HEK293 (cell line): ENCODE measurements around the gene DDX51.

Experiments
- CTCF ChIA-PET: fragments of 350-600 bp; formaldehyde crosslinking; extraction: SDS; loops from one replicate; lab custom pipeline; 2021; ENCODE audit warnings: antibody characterized with exemption; lab: Yijun Ruan, JAX
- POLR2A ChIA-PET: fragments of 300-600 bp; formaldehyde crosslinking; extraction: SDS; loops from one replicate; lab custom pipeline; 2020; ENCODE audit warnings: antibody characterized with exemption, inconsistent platforms; lab: Yijun Ruan, JAX
- H3K27ac ChIP-seq: fragments of 200-500 bp; sonication (Bioruptor generic); 2 replicates; pipeline ENCODE4 v1.5.1; 2014; ENCODE audit warnings: low read depth, low read length, control low read depth, inconsistent platforms; ENCODE audit errors: extremely low read depth
- H3K36me3 ChIP-seq, 2 experiments: fragments of 200-500 bp in 1 of 2; sonication (Bioruptor generic) in 1 of 2; 1 replicate in 1 of 2; 2 replicates in 1 of 2; pipeline ENCODE4 v1.5.1; 2014 to 2017; ENCODE audit warnings: inconsistent platforms in 2 of 2, low read length in 2 of 2; ENCODE audit not compliant: control insufficient read depth in 2 of 2, insufficient read depth in 1 of 2
- H3K4me1 ChIP-seq: fragments of 200-500 bp; sonication (Bioruptor generic); 2 replicates; pipeline ENCODE4 v1.5.1; 2014; ENCODE audit warnings: mild to moderate bottlenecking, low read length, inconsistent platforms; ENCODE audit not compliant: control insufficient read depth, insufficient read depth
- H3K4me3 ChIP-seq: 2 replicates; pipeline ENCODE4 v1.5.1; 2011; ENCODE audit warnings: low read depth, mild to moderate bottlenecking, control low read depth, low read length, moderate library complexity
- H3K9me3 ChIP-seq: fragments of 200-500 bp; sonication (Bioruptor generic); 2 replicates; pipeline ENCODE4 v1.5.1; 2014; ENCODE audit warnings: low read depth, low read length, inconsistent platforms; ENCODE audit not compliant: control insufficient read depth, insufficient read depth
- FEZF1 ChIP-seq: fragments of 450-650 bp; formaldehyde crosslinking; IDR thresholded peaks from 2 replicates; pipeline ENCODE4 v1.5.1; 2016; ENCODE audit warnings: missing biosample characterization, missing genetic modification characterization
- KLF7 ChIP-seq: fragments of 450-650 bp; formaldehyde crosslinking; IDR thresholded peaks from 2 replicates; pipeline ENCODE4 v1.5.1; 2016; ENCODE audit warnings: missing biosample characterization, missing genetic modification characterization, borderline replicate concordance
- OVOL3 ChIP-seq: fragments of 450-650 bp; formaldehyde crosslinking; IDR thresholded peaks from 2 replicates; pipeline ENCODE4 v1.5.1; 2016; ENCODE audit warnings: missing biosample characterization, missing genetic modification characterization
- SP2 ChIP-seq: fragments of 450-650 bp; formaldehyde crosslinking; IDR thresholded peaks from 2 replicates; pipeline ENCODE4 v1.5.1; 2016; ENCODE audit warnings: missing biosample characterization, missing genetic modification characterization
- ZBTB17 ChIP-seq: fragments of 450-650 bp; formaldehyde crosslinking; IDR thresholded peaks from 2 replicates; pipeline ENCODE4 v1.5.1; 2016; ENCODE audit warnings: missing biosample characterization, missing genetic modification characterization
- ZBTB7A ChIP-seq: fragments of 450-650 bp; formaldehyde crosslinking; IDR thresholded peaks from 2 replicates; pipeline ENCODE4 v1.5.1; 2016; ENCODE audit warnings: low read depth, missing biosample characterization, missing genetic modification characterization
- ZEB2 ChIP-seq: fragments of 450-650 bp; formaldehyde crosslinking; IDR thresholded peaks from 2 replicates; pipeline ENCODE4 v1.5.1; 2016; ENCODE audit warnings: missing biosample characterization, missing genetic modification characterization
- ZNF114 ChIP-seq: fragments of 450-650 bp; formaldehyde crosslinking; IDR thresholded peaks from 2 replicates; pipeline ENCODE4 v1.5.0; 2017; ENCODE audit warnings: missing biosample characterization, missing genetic modification characterization
- ZNF280C ChIP-seq: fragments of 450-650 bp; formaldehyde crosslinking; IDR thresholded peaks from 2 replicates; pipeline ENCODE4 v1.5.1; 2016; ENCODE audit warnings: missing biosample characterization, missing genetic modification characterization
- ZNF366 ChIP-seq: fragments of 450-650 bp; formaldehyde crosslinking; conservative IDR thresholded peaks from 2 replicates; pipeline ENCODE4 v1.5.1; 2016; ENCODE audit warnings: missing biosample characterization, missing genetic modification characterization
- ZNF585B ChIP-seq: fragments of 450-650 bp; formaldehyde crosslinking; IDR thresholded peaks from 2 replicates; pipeline ENCODE4 v1.5.1; 2016; ENCODE audit warnings: missing biosample characterization, missing genetic modification characterization
- ZNF670 ChIP-seq: fragments of 450-650 bp; formaldehyde crosslinking; IDR thresholded peaks from 2 replicates; pipeline ENCODE4 v1.5.1; 2016; ENCODE audit warnings: missing biosample characterization, missing genetic modification characterization, low read depth
- ZNF677 ChIP-seq: fragments of 450-650 bp; IDR thresholded peaks from 2 replicates; pipeline ENCODE4 v1.5.0; 2018; ENCODE audit warnings: missing biosample characterization, mild to moderate bottlenecking, missing genetic modification characterization, moderate library complexity
- ZNF704 ChIP-seq: fragments of 450-650 bp; formaldehyde crosslinking; IDR thresholded peaks from 2 replicates; pipeline ENCODE4 v1.5.1; 2016; ENCODE audit warnings: missing biosample characterization, missing genetic modification characterization
- ZSCAN5A ChIP-seq: fragments of 450-650 bp; formaldehyde crosslinking; IDR thresholded peaks from 2 replicates; pipeline ENCODE4 v1.5.1; 2016; ENCODE audit warnings: missing biosample characterization, missing genetic modification characterization
- TF ChIP-seq, protein P1 (sequence below): fragments of 450-650 bp; formaldehyde crosslinking; IDR thresholded peaks from 2 replicates; pipeline ENCODE4 v1.5.1; 2016; ENCODE audit warnings: missing biosample characterization, missing genetic modification characterization
- TF ChIP-seq, protein P2 (sequence below): fragments of 450-650 bp; formaldehyde crosslinking; IDR thresholded peaks from 2 replicates; pipeline ENCODE4 v1.5.1; 2016; ENCODE audit warnings: missing biosample characterization, missing genetic modification characterization, borderline replicate concordance
- TF ChIP-seq, protein P3 (sequence below): fragments of 450-650 bp; formaldehyde crosslinking; IDR thresholded peaks from 2 replicates; pipeline ENCODE4 v1.5.1; 2017; ENCODE audit warnings: missing biosample characterization, missing genetic modification characterization
- TF ChIP-seq, protein P4 (sequence below): fragments of 450-650 bp; formaldehyde crosslinking; IDR thresholded peaks from 2 replicates; pipeline ENCODE4 v1.5.1; 2016; ENCODE audit warnings: missing biosample characterization, missing genetic modification characterization

DDX51 gene

GRCh38 chr12:132165584-132165983 lies 21.5 kb upstream of the DDX51 start:
- CTCF ChIA-PET, result interaction anchor here (0.7 kb wide), 1 partner anchor 12 kb away, joined by 5 read pairs; no protein-coding TSS in a partner anchor
- H3K27ac ChIP-seq, result no peak overlapping the region
- H3K4me1 ChIP-seq, result peaks cover 13% of the 10 kb centered on the region
- POLR2A ChIA-PET, result no interaction called here
- no peak for TF ChIP-seq ZNF114 (tag by site-specific recombination)
- TF ChIP-seq, protein P1, sequence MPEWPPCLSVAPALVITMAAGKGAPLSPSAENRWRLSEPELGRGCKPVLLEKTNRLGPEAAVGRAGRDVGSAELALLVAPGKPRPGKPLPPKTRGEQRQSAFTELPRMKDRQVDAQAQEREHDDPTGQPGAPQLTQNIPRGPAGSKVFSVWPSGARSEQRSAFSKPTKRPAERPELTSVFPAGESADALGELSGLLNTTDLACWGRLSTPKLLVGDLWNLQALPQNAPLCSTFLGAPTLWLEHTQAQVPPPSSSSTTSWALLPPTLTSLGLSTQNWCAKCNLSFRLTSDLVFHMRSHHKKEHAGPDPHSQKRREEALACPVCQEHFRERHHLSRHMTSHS, result no peak
- no peak for TF ChIP-seq OVOL3 (tag by site-specific recombination)
- TF ChIP-seq FEZF1 (tag by site-specific recombination), result no peak
- TF ChIP-seq ZNF585B (tag by site-specific recombination), result no peak
- TF ChIP-seq SP2 (tag by site-specific recombination), result no peak
- no peak for TF ChIP-seq ZNF677 (tag by site-specific recombination)
- H3K4me3 ChIP-seq, result no peak overlapping the region
- no peaks in the 10 kb centered on the region for H3K9me3 ChIP-seq
- H3K36me3 ChIP-seq, result no peaks in the 10 kb centered on the region

DNA sequence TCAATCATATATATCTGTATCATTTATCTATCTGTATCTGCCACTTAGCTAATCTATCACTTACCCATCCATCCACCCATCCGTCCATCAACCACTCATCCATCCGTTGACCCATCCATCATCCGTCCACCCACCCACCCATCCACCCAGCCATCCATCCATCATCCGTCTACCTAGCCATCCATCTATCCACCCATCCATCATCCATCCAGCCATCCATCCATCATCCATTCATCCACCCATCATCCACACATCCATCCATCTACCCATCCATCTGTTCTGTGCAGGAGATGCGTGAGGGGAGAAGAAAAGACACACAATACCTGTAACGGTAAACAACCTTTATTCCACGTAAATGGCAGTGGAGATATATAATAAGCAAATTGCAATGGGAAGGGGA lies 20.3 kb upstream of the DDX51 start:
- Histone ChIP-seq H3K36me3 (no peaks in the 10 kb centered on the region), H3K4me1 (peaks cover 8% of the 10 kb centered on the region; the same call in 1 of the 2 replicates), H3K27ac (no peak overlapping the region), H3K4me3 (no peak overlapping the region), H3K9me3 (no peaks in the 10 kb centered on the region)
- CTCF ChIA-PET, result interaction anchor here (0.6 to 1.8 kb wide), 2 partner anchors 250 to 281 kb away, joined by 4 to 5 read pairs; no protein-coding TSS in a partner anchor
- TF ChIP-seq, protein P2, sequence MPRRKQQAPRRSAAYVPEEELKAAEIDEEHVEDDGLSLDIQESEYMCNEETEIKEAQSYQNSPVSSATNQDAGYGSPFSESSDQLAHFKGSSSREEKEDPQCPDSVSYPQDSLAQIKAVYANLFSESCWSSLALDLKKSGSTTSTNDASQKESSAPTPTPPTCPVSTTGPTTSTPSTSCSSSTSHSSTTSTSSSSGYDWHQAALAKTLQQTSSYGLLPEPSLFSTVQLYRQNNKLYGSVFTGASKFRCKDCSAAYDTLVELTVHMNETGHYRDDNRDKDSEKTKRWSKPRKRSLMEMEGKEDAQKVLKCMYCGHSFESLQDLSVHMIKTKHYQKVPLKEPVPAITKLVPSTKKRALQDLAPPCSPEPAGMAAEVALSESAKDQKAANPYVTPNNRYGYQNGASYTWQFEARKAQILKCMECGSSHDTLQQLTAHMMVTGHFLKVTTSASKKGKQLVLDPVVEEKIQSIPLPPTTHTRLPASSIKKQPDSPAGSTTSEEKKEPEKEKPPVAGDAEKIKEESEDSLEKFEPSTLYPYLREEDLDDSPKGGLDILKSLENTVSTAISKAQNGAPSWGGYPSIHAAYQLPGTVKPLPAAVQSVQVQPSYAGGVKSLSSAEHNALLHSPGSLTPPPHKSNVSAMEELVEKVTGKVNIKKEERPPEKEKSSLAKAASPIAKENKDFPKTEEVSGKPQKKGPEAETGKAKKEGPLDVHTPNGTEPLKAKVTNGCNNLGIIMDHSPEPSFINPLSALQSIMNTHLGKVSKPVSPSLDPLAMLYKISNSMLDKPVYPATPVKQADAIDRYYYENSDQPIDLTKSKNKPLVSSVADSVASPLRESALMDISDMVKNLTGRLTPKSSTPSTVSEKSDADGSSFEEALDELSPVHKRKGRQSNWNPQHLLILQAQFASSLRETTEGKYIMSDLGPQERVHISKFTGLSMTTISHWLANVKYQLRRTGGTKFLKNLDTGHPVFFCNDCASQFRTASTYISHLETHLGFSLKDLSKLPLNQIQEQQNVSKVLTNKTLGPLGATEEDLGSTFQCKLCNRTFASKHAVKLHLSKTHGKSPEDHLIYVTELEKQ (tag by site-specific recombination), result peak; percentile 89
- TF ChIP-seq, protein P3, sequence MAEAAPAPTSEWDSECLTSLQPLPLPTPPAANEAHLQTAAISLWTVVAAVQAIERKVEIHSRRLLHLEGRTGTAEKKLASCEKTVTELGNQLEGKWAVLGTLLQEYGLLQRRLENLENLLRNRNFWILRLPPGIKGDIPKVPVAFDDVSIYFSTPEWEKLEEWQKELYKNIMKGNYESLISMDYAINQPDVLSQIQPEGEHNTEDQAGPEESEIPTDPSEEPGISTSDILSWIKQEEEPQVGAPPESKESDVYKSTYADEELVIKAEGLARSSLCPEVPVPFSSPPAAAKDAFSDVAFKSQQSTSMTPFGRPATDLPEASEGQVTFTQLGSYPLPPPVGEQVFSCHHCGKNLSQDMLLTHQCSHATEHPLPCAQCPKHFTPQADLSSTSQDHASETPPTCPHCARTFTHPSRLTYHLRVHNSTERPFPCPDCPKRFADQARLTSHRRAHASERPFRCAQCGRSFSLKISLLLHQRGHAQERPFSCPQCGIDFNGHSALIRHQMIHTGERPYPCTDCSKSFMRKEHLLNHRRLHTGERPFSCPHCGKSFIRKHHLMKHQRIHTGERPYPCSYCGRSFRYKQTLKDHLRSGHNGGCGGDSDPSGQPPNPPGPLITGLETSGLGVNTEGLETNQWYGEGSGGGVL (tag by site-specific recombination), result no peak
- TF ChIP-seq KLF7 (tag by site-specific recombination) (no peak), SP2 (tag by site-specific recombination) (peak; percentile 22; the same call in 1 of the 2 replicates), ZBTB17 (tag by site-specific recombination) (peak; percentile 72), ZEB2 (tag by site-specific recombination) (0 out of 2 replicates have a peak, but pooled peaks have one; percentile 8), ZSCAN5A (tag by site-specific recombination) (no peak), ZNF366 (tag by site-specific recombination) (peak; percentile 89), ZNF704 (tag by site-specific recombination) (no peak), ZNF280C (tag by site-specific recombination) (no peak), ZBTB7A (tag by site-specific recombination) (no peak), ZNF670 (tag by site-specific recombination) (0 out of 2 replicates have a peak, but pooled peaks have one; percentile 38)
- TF ChIP-seq, protein P4, sequence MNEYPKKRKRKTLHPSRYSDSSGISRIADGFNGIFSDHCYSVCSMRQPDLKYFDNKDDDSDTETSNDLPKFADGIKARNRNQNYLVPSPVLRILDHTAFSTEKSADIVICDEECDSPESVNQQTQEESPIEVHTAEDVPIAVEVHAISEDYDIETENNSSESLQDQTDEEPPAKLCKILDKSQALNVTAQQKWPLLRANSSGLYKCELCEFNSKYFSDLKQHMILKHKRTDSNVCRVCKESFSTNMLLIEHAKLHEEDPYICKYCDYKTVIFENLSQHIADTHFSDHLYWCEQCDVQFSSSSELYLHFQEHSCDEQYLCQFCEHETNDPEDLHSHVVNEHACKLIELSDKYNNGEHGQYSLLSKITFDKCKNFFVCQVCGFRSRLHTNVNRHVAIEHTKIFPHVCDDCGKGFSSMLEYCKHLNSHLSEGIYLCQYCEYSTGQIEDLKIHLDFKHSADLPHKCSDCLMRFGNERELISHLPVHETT, result no peak
- POLR2A ChIA-PET, result no interaction called here
